ENCODE measurements around the gene TRAF6.

TRAF6 gene

GRCh38 chr11:36451681-36452080 lies 58.4 kb downstream of the TRAF6 start:
- H3K4me3 ChIP-seq (ENCODE audit: low read depth, low read length), result no peak overlapping the region
- peak; percentile 6 for DNase-seq (ENCODE audit: low read depth)
- TF ChIP-seq POLR2A (IDR thresholded peaks at IDR 0.05; ENCODE audit: extremely low read depth, insufficient read length) (no peak), CTCF (IDR thresholded peaks at IDR 0.05; ENCODE audit: low read depth, low read length) (no peak), MAX (IDR thresholded peaks at IDR 0.05; ENCODE audit: low read depth, low read length) (no peak), MYC (IDR thresholded peaks at IDR 0.05; ENCODE audit: low read depth, low read length) (no peak)

GRCh38 chr11:36451045-36451444 lies 59.0 kb downstream of the TRAF6 start:
- H3K4me3 ChIP-seq (ENCODE audit: low read depth, low read length), result no peak overlapping the region
- DNase-seq (ENCODE audit: low read depth), result no peak
- no peak for TF ChIP-seq MAX (IDR thresholded peaks at IDR 0.05; ENCODE audit: low read depth, low read length)
- no peak for TF ChIP-seq CTCF (IDR thresholded peaks at IDR 0.05; ENCODE audit: low read depth, low read length)
- no peak for TF ChIP-seq POLR2A (IDR thresholded peaks at IDR 0.05; ENCODE audit: extremely low read depth, insufficient read length)
- no peak for TF ChIP-seq MYC (IDR thresholded peaks at IDR 0.05; ENCODE audit: low read depth, low read length)

- H3K4me3 ChIP-seq (ENCODE audit: low read depth, low read length), result no peak overlapping the region
- no peak for TF ChIP-seq MYC (IDR thresholded peaks at IDR 0.05; ENCODE audit: low read depth, low read length)
- no peak for TF ChIP-seq MAX (IDR thresholded peaks at IDR 0.05; ENCODE audit: low read depth, low read length)
- no peak for TF ChIP-seq POLR2A (IDR thresholded peaks at IDR 0.05; ENCODE audit: extremely low read depth, insufficient read length)
- TF ChIP-seq CTCF (IDR thresholded peaks at IDR 0.05; ENCODE audit: low read depth, low read length), result no peak
- DNase-seq (ENCODE audit: low read depth), result peak; percentile 12
Observed at GRCh38 chr11:36450110-36450572, 59.9 kb downstream of the TRAF6 start.

- DNase-seq (ENCODE audit: low read depth), result no peak
- H3K4me3 ChIP-seq (ENCODE audit: low read depth, low read length), result no peak overlapping the region
Observed at GRCh38 chr11:36449561-36450096, 60.4 kb downstream of the TRAF6 start.

GRCh38 chr11:36447947-36448346 lies 62.1 kb downstream of the TRAF6 start:
- TF ChIP-seq POLR2A (IDR thresholded peaks at IDR 0.05; ENCODE audit: extremely low read depth, insufficient read length) (no peak), MYC (IDR thresholded peaks at IDR 0.05; ENCODE audit: low read depth, low read length) (no peak), CTCF (IDR thresholded peaks at IDR 0.05; ENCODE audit: low read depth, low read length) (no peak), MAX (IDR thresholded peaks at IDR 0.05; ENCODE audit: low read depth, low read length) (no peak)
- H3K4me3 ChIP-seq (ENCODE audit: low read depth, low read length), result no peak overlapping the region
- DNase-seq (ENCODE audit: low read depth), result no peak

More at GRCh38 chr11:36449561-36450096, 60.4 kb downstream of the TRAF6 start:
- no peak for TF ChIP-seq MAX (IDR thresholded peaks at IDR 0.05; ENCODE audit: low read depth, low read length)
- TF ChIP-seq POLR2A (IDR thresholded peaks at IDR 0.05; ENCODE audit: extremely low read depth, insufficient read length), result no peak
- no peak for TF ChIP-seq MYC (IDR thresholded peaks at IDR 0.05; ENCODE audit: low read depth, low read length)
- TF ChIP-seq CTCF (IDR thresholded peaks at IDR 0.05; ENCODE audit: low read depth, low read length), result no peak

Measured in NB4 (cell line).